K562 (cell line): ENCODE results near the gene SIGLEC5. TPM values are rescaled to one million over a fixed set of nuclear protein-coding genes. Genes with fewer than 3 reads are reported as not detected.

Source experiments
- CBX3 ChIP-seq, 2 experiments: IDR thresholded peaks; 1 replicate in 1 of 2; 2 replicates in 1 of 2; pipeline ENCODE4 v1.6.1; 2012; ENCODE audit warnings: inconsistent platforms in 2 of 2, low read length in 2 of 2, borderline replicate concordance in 1 of 2, control low read depth in 1 of 2
- HOXB6 ChIP-seq: fragments of 250-450 bp; sonication (Bioruptor Pico); IDR thresholded peaks from 2 replicates; pipeline ENCODE4 v1.5.1; 2022; ENCODE audit warnings: mild to moderate bottlenecking, borderline replicate concordance
- KDM5B ChIP-seq: fragments of 200-600 bp; sonication (generic); IDR thresholded peaks from 2 replicates; pipeline ENCODE4 v1.6.1; 2012; ENCODE audit warnings: low read depth, mild to moderate bottlenecking, moderate library complexity, low read length, control low read depth, inconsistent platforms; ENCODE audit not compliant: insufficient replicate concordance
- NCOA2 ChIP-seq, 2 experiments: fragments of 450-650 bp; IDR thresholded peaks; 2 replicates each; pipeline ENCODE4 v1.6.1; 2018; ENCODE audit warnings: mild to moderate bottlenecking in 2 of 2, moderate library complexity in 1 of 2; ENCODE audit not compliant: partially characterized antibody in 2 of 2
- PPARD ChIP-seq: fragments of 250-450 bp; sonication (Bioruptor Pico); IDR thresholded peaks from 2 replicates; pipeline ENCODE4 v1.8.0; 2022; ENCODE audit warnings: inconsistent platforms, mild to moderate bottlenecking, moderate library complexity
- RBM34 ChIP-seq: fragments of 200-400 bp; formaldehyde crosslinking; IDR thresholded peaks from 2 replicates; pipeline ENCODE4 v1.6.1; 2018; ENCODE audit warnings: low read length, borderline replicate concordance; ENCODE audit not compliant: insufficient read depth
- ZKSCAN1 ChIP-seq: fragments of 150-350 bp; IDR thresholded peaks from 2 replicates; pipeline ENCODE4 v1.6.1; 2016; ENCODE audit warnings: low read depth, low read length
- polyA plus RNA-seq, 8 experiments: library from polyadenylated mRNA; depleted of rRNA in 4 of 8; stranded (reverse) in 5 of 8; unstranded in 3 of 8; fragments of >200 nt; fragmentation: Nextera tagmentation in 2 of 8; fragmentation: Illumina TruSeq in 1 of 8; extraction: Ambion mirVana in 2 of 8; extraction: Trizol in 1 of 8; gene quantifications; 2 replicates each; pipeline versions ENCODE4 v1.2.1 to v1.2.3, GENCODE V29; 2011 to 2014; ENCODE audit warnings: inconsistent platforms in 1 of 8, missing spikeins in 1 of 8
- small RNA-seq: library from RNA; depleted of rRNA; stranded (forward); fragments of <200 nt; gene quantifications from one replicate; pipeline ENCODE3, GENCODE V24; 2014
- total RNA-seq, 7 experiments: library from RNA; depleted of rRNA in 6 of 7; stranded (reverse); fragments of >200 nt in 6 of 7; fragmentation: Illumina TruSeq in 2 of 7; extraction: Trizol in 2 of 7; gene quantifications; 2 replicates each; pipeline versions ENCODE4 v1.2.1 to v1.2.3, GENCODE V29; 2011 to 2021; ENCODE audit warnings: low replicate concordance in 1 of 7
- TF ChIP-seq, protein P1 (sequence below), 2 experiments: IDR thresholded peaks; 2 replicates each; pipeline ENCODE4 v1.6.1; 2011; ENCODE audit warnings: borderline replicate concordance in 1 of 2, control low read depth in 1 of 2, low read depth in 1 of 2, low read length in 1 of 2, mild to moderate bottlenecking in 1 of 2, mixed read lengths in 1 of 2, moderate library complexity in 1 of 2; ENCODE audit not compliant: insufficient read depth in 1 of 2, insufficient read length in 1 of 2, poor library complexity in 1 of 2, severe bottlenecking in 1 of 2; ENCODE audit errors: extremely low read depth in 1 of 2
- TF ChIP-seq, protein P2 (sequence below), 2 experiments: fragments of 450-650 bp; conservative IDR thresholded peaks; 2 replicates each; pipeline ENCODE4 v1.6.1; 2017; ENCODE audit warnings: mild to moderate bottlenecking in 2 of 2, moderate library complexity in 2 of 2

The SIGLEC5 gene
- total and polyA plus RNA-seq, 9 of the 15 experiments (the other 6 are each of a cell fraction or from before 2014, with no cell fraction given), result 0.14 TPM; not detected in 8

DNA sequence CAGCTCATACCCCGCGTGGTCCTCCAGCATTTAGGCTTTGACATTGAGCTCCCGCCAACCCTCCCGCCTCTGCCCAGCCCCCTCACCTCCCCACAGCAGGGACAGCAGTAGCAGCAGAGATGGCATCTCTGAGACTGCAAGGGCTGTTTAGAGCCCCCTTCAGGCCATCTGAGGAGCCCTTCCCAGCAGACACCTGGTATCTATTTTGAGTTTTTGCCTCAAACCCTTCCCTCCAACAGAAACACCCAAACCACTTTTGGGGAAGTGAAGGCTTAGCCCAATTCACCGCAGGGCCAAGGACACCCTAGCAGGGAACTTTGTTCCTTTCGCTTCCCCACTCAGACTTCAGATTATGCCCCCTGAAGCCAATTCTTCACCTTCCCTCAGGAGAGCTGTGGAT, 65.4 kb downstream of the SIGLEC5 start (continued):
- TF ChIP-seq, protein P1, sequence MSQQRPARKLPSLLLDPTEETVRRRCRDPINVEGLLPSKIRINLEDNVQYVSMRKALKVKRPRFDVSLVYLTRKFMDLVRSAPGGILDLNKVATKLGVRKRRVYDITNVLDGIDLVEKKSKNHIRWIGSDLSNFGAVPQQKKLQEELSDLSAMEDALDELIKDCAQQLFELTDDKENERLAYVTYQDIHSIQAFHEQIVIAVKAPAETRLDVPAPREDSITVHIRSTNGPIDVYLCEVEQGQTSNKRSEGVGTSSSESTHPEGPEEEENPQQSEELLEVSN (IDR thresholded peaks at IDR 0.05; ENCODE audit: borderline replicate concordance in 1 of 2, extremely low read depth in 1 of 2, insufficient read depth in 1 of 2, insufficient read length in 1 of 2, low read depth in 1 of 2, low read length in 1 of 2, poor library complexity in 1 of 2, severe bottlenecking in 1 of 2), result peak in 1 of 2 experiments; percentile 25
- TF ChIP-seq RBM34 (no peak), HOXB6 (no peak), KDM5B (no peak), NCOA2 (IDR thresholded peaks at IDR 0.05; ENCODE audit: partially characterized antibody in 2 of 2) (no peak), CBX3 (IDR thresholded peaks at IDR 0.05; ENCODE audit: borderline replicate concordance in 1 of 2, low read length in 2 of 2) (peak in 1 of 2 experiments; percentile 38; a peak in 1 of 3 replicates), ZKSCAN1 (no peak), PPARD (CRISPR knock-in tag) (no peak)
- TF ChIP-seq, protein P2, sequence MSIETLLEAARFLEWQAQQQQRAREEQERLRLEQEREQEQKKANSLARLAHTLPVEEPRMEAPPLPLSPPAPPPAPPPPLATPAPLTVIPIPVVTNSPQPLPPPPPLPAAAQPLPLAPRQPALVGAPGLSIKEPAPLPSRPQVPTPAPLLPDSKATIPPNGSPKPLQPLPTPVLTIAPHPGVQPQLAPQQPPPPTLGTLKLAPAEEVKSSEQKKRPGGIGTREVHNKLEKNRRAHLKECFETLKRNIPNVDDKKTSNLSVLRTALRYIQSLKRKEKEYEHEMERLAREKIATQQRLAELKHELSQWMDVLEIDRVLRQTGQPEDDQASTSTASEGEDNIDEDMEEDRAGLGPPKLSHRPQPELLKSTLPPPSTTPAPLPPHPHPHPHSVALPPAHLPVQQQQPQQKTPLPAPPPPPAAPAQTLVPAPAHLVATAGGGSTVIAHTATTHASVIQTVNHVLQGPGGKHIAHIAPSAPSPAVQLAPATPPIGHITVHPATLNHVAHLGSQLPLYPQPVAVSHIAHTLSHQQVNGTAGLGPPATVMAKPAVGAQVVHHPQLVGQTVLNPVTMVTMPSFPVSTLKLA (conservative IDR thresholded peaks at IDR 0.05), result no peak

Small RNAs within 50 kb of the gene (small RNA-seq; reads per million reads assigned to genes)
- not detected for gene AC018755.2

Other genes starting within 250 kb of the SIGLEC5 start
Only the 7 nearest of the 14 such genes appear.
- 0.45 and 0.69 TPM in 2 replicates for gene SIGLEC12, start 128.6 kb downstream of the SIGLEC5 start, total RNA-seq (2014; rRNA removed)
- 0.26 and 0.33 TPM in 2 replicates for gene SIGLEC12, start 128.6 kb downstream of the SIGLEC5 start, total RNA-seq (2014; rRNA removed; fragmentation: Illumina TruSeq; extraction: Trizol)
- gene SIGLEC12, start 128.6 kb downstream of the SIGLEC5 start, total RNA-seq (2015; rRNA removed; fragmentation: Illumina TruSeq; extraction: Trizol), result 0.83 and 0.90 TPM in 2 replicates
- gene SIGLEC12, start 128.6 kb downstream of the SIGLEC5 start, total RNA-seq (2021), result 0.69 and 0.83 TPM in 2 replicates
- 1.3 and 3.1 TPM in 2 replicates for gene SIGLEC12, start 128.6 kb downstream of the SIGLEC5 start, polyA plus RNA-seq (2011; rRNA removed)
- 0.61 and 1.3 TPM in 2 replicates for gene SIGLEC12, start 128.6 kb downstream of the SIGLEC5 start, polyA plus RNA-seq (2014; fragmentation: Illumina TruSeq; extraction: Trizol)
- under 1 TPM; 0.08 to 0.10 TPM for gene SIGLEC12, start 128.6 kb downstream of the SIGLEC5 start, polyA plus RNA-seq (2014; fragmentation: Nextera tagmentation; extraction: Ambion mirVana)
- gene SIGLEC12, start 128.6 kb downstream of the SIGLEC5 start, polyA plus RNA-seq (2014; rRNA removed), result 0.54 and 0.85 TPM in 2 replicates
- gene SIGLEC6, start 98.7 kb downstream of the SIGLEC5 start, total RNA-seq (2014; rRNA removed), result 1.00 and 1.0 TPM in 2 replicates
- gene SIGLEC6, start 98.7 kb downstream of the SIGLEC5 start, total RNA-seq (2014; rRNA removed; fragmentation: Illumina TruSeq; extraction: Trizol), result 0.73 TPM in 2 replicates
- 17.5 and 21.9 TPM in 2 replicates for gene SIGLEC6, start 98.7 kb downstream of the SIGLEC5 start, total RNA-seq (2015; rRNA removed; fragmentation: Illumina TruSeq; extraction: Trizol)
- gene SIGLEC6, start 98.7 kb downstream of the SIGLEC5 start, total RNA-seq (2021), result 0.58 and 0.71 TPM in 2 replicates
- gene SIGLEC6, start 98.7 kb downstream of the SIGLEC5 start, polyA plus RNA-seq (2011; rRNA removed), result 0.57 and 1.8 TPM in 2 replicates
- 0.59 and 0.65 TPM in 2 replicates for gene SIGLEC6, start 98.7 kb downstream of the SIGLEC5 start, polyA plus RNA-seq (2014; fragmentation: Illumina TruSeq; extraction: Trizol)
- under 1 TPM; 0.03 to 0.13 TPM for gene SIGLEC6, start 98.7 kb downstream of the SIGLEC5 start, polyA plus RNA-seq (2014; fragmentation: Nextera tagmentation; extraction: Ambion mirVana)
- gene SIGLEC6, start 98.7 kb downstream of the SIGLEC5 start, polyA plus RNA-seq (2014; rRNA removed), result 0.77 and 0.81 TPM in 2 replicates
- gene ZNF175, start 59.1 kb downstream of the SIGLEC5 start, total RNA-seq (2014; rRNA removed), result 5.8 and 6.6 TPM in 2 replicates
- 19.0 and 22.1 TPM in 2 replicates for gene ZNF175, start 59.1 kb downstream of the SIGLEC5 start, total RNA-seq (2014; rRNA removed; fragmentation: Illumina TruSeq; extraction: Trizol)
- 13.9 and 14.0 TPM in 2 replicates for gene ZNF175, start 59.1 kb downstream of the SIGLEC5 start, total RNA-seq (2015; rRNA removed; fragmentation: Illumina TruSeq; extraction: Trizol)
- gene ZNF175, start 59.1 kb downstream of the SIGLEC5 start, total RNA-seq (2021), result 19.5 and 23.7 TPM in 2 replicates
- 37.1 and 37.9 TPM in 2 replicates for gene ZNF175, start 59.1 kb downstream of the SIGLEC5 start, polyA plus RNA-seq (2011; rRNA removed)
- gene ZNF175, start 59.1 kb downstream of the SIGLEC5 start, polyA plus RNA-seq (2014; fragmentation: Illumina TruSeq; extraction: Trizol), result 17.5 and 21.4 TPM in 2 replicates
- 1 to 10 TPM; 3.7 to 4.4 TPM for gene ZNF175, start 59.1 kb downstream of the SIGLEC5 start, polyA plus RNA-seq (2014; fragmentation: Nextera tagmentation; extraction: Ambion mirVana)
- 11.1 and 12.8 TPM in 2 replicates for gene ZNF175, start 59.1 kb downstream of the SIGLEC5 start, polyA plus RNA-seq (2014; rRNA removed)
- gene SIGLEC14, start 16.4 kb upstream of the SIGLEC5 start, total RNA-seq (2014; rRNA removed), result not detected in 2 replicates
- gene SIGLEC14, start 16.4 kb upstream of the SIGLEC5 start, total RNA-seq (2014; rRNA removed; fragmentation: Illumina TruSeq; extraction: Trizol), result not detected in 2 replicates
- gene SIGLEC14, start 16.4 kb upstream of the SIGLEC5 start, total RNA-seq (2015; rRNA removed; fragmentation: Illumina TruSeq; extraction: Trizol), result 0.19 TPM in 1 of 2 replicates, not detected in the other
- not detected in 2 replicates for gene SIGLEC14, start 16.4 kb upstream of the SIGLEC5 start, total RNA-seq (2021)
- gene SIGLEC14, start 16.4 kb upstream of the SIGLEC5 start, polyA plus RNA-seq (2011; rRNA removed), result not detected in 2 replicates
- not detected in 2 replicates for gene SIGLEC14, start 16.4 kb upstream of the SIGLEC5 start, polyA plus RNA-seq (2014; fragmentation: Illumina TruSeq; extraction: Trizol)
- not detected for gene SIGLEC14, start 16.4 kb upstream of the SIGLEC5 start, polyA plus RNA-seq (2014; fragmentation: Nextera tagmentation; extraction: Ambion mirVana)
- not detected in 2 replicates for gene SIGLEC14, start 16.4 kb upstream of the SIGLEC5 start, polyA plus RNA-seq (2014; rRNA removed)
- 11.4 and 15.6 TPM in 2 replicates for gene SPACA6, start 62.9 kb upstream of the SIGLEC5 start, total RNA-seq (2014; rRNA removed)
- gene SPACA6, start 62.9 kb upstream of the SIGLEC5 start, total RNA-seq (2014; rRNA removed; fragmentation: Illumina TruSeq; extraction: Trizol), result 3.0 and 3.4 TPM in 2 replicates
- gene SPACA6, start 62.9 kb upstream of the SIGLEC5 start, total RNA-seq (2015; rRNA removed; fragmentation: Illumina TruSeq; extraction: Trizol), result 5.8 TPM in 2 replicates
- gene SPACA6, start 62.9 kb upstream of the SIGLEC5 start, total RNA-seq (2021), result 14.2 and 16.2 TPM in 2 replicates
- gene SPACA6, start 62.9 kb upstream of the SIGLEC5 start, polyA plus RNA-seq (2011; rRNA removed), result 7.3 and 10.9 TPM in 2 replicates
- gene SPACA6, start 62.9 kb upstream of the SIGLEC5 start, polyA plus RNA-seq (2014; fragmentation: Illumina TruSeq; extraction: Trizol), result 5.9 and 6.2 TPM in 2 replicates
- gene SPACA6, start 62.9 kb upstream of the SIGLEC5 start, polyA plus RNA-seq (2014; fragmentation: Nextera tagmentation; extraction: Ambion mirVana), result 1 to 10 TPM; 1.3 to 1.4 TPM
- gene SPACA6, start 62.9 kb upstream of the SIGLEC5 start, polyA plus RNA-seq (2014; rRNA removed), result 17.3 and 27.0 TPM in 2 replicates
- gene HAS1, start 93.6 kb upstream of the SIGLEC5 start, total RNA-seq (2014; rRNA removed), result not detected in 2 replicates
- not detected in 2 replicates for gene HAS1, start 93.6 kb upstream of the SIGLEC5 start, total RNA-seq (2014; rRNA removed; fragmentation: Illumina TruSeq; extraction: Trizol)
- gene HAS1, start 93.6 kb upstream of the SIGLEC5 start, total RNA-seq (2015; rRNA removed; fragmentation: Illumina TruSeq; extraction: Trizol), result 0.08 TPM in 1 of 2 replicates, not detected in the other
- 0.09 and 0.18 TPM in 2 replicates for gene HAS1, start 93.6 kb upstream of the SIGLEC5 start, total RNA-seq (2021)
- 0.22 and 0.27 TPM in 2 replicates for gene HAS1, start 93.6 kb upstream of the SIGLEC5 start, polyA plus RNA-seq (2011; rRNA removed)
- not detected in 2 replicates for gene HAS1, start 93.6 kb upstream of the SIGLEC5 start, polyA plus RNA-seq (2014; fragmentation: Illumina TruSeq; extraction: Trizol)
- not detected for gene HAS1, start 93.6 kb upstream of the SIGLEC5 start, polyA plus RNA-seq (2014; fragmentation: Nextera tagmentation; extraction: Ambion mirVana)
- gene HAS1, start 93.6 kb upstream of the SIGLEC5 start, polyA plus RNA-seq (2014; rRNA removed), result 0.05 TPM in 1 of 2 replicates, not detected in the other
- gene FPR1, start 121.5 kb upstream of the SIGLEC5 start, total RNA-seq (2014; rRNA removed), result not detected in 2 replicates
- not detected in 2 replicates for gene FPR1, start 121.5 kb upstream of the SIGLEC5 start, total RNA-seq (2014; rRNA removed; fragmentation: Illumina TruSeq; extraction: Trizol)
- gene FPR1, start 121.5 kb upstream of the SIGLEC5 start, total RNA-seq (2015; rRNA removed; fragmentation: Illumina TruSeq; extraction: Trizol), result 0.25 TPM in 1 of 2 replicates, not detected in the other
- 0.18 TPM in 1 of 2 replicates, not detected in the other for gene FPR1, start 121.5 kb upstream of the SIGLEC5 start, total RNA-seq (2021)
- 0.04 TPM in 1 of 2 replicates, not detected in the other for gene FPR1, start 121.5 kb upstream of the SIGLEC5 start, polyA plus RNA-seq (2011; rRNA removed)
- gene FPR1, start 121.5 kb upstream of the SIGLEC5 start, polyA plus RNA-seq (2014; fragmentation: Illumina TruSeq; extraction: Trizol), result 0.06 and 0.12 TPM in 2 replicates
- gene FPR1, start 121.5 kb upstream of the SIGLEC5 start, polyA plus RNA-seq (2014; fragmentation: Nextera tagmentation; extraction: Ambion mirVana), result under 1 TPM; 0.10 to 0.14 TPM
- gene FPR1, start 121.5 kb upstream of the SIGLEC5 start, polyA plus RNA-seq (2014; rRNA removed), result 1.7 TPM in 1 of 2 replicates, not detected in the other